SH-SY5Y (cell line): ENCODE measurements around the gene DGKQ.

ENCODE experiments used
- GATA2 ChIP-seq: IDR thresholded peaks from 2 replicates; pipeline ENCODE4 v1.6.1; 2011; ENCODE audit warnings: mild to moderate bottlenecking, low read depth, low read length
- GATA3 ChIP-seq: IDR thresholded peaks from 2 replicates; pipeline ENCODE4 v1.6.1; 2011; ENCODE audit warnings: low read depth, mild to moderate bottlenecking, low read length, moderate library complexity

The DGKQ gene

DNA sequence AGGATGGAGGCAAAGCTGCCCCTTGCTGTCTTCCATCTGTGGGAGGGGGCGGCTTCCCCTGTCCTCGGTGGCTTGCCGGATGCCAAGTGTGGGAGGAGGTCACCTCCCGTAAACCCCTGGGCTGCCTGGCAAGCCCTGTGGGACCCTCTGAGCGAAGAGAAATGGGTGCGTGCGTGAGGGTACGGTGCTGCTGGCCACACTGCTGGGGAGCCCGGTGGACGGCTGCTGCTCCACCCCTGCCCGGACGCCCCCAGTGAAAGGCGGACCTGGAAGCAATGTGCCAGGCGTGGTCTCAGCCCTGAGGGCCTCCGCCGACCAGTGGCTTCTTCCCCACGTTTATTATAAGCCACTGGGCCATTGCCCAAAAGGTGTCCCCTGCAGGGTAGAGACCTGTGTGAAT, 8.9 kb upstream of the DGKQ start:
- no peak for TF ChIP-seq GATA3
- TF ChIP-seq GATA2 = no peak

DNA sequence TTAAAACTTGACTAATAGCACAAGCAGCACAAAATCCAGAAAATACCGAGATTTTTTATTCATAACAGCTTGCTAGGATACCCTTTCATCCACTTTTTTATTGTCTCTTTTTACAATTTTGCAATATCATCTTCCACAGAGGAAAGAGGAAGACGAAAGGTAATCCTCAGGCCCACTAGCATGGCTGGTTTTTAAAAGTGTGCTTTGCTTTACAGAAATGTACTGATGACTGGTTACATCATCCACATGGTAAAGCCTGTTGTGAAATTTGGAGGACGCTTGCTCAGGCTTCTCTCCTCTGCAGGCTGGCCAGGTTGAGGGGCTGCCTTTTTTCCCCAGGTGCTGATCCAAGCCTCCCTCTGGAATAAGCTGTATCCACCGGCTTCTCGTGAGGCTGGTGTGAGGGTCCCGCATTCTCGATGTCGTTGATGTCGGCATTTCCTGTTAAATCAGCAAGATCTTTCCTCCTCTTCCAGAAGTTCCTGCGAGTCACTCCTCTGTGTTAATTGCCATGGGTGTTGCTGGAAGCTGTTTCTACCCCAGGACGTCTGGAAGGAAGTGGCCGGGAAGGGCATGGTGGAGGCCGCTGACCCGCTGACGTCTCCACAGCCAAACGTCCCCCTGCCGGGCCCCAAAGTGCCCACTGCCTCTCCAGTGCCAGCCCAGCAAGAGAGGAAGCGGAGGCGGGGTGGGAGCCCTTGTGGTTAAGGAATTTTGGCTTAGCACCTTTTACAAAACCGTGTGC, 5.8 kb upstream of the DGKQ start:
- TF ChIP-seq GATA3 (no peak), GATA2 (no peak)

DNA sequence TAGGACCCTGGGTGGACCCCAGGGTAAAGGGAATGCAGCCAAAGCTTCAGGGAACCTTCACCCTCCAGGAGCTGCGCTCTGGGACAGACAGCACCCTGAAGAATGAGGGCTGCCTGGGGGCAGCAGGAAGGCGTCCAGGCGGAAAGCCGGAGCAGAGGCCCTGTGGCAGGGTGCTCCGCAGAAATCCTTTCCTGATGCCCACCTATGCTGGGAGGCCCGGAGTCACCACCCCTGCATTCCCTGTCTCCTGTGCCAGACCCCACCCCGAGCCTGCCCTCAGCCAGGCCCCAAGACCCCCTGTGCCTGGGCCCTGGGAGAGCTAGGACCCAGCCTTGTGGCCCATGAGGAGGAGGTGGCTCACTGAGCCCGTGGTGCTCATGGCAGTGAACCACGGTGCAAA, 1.3 kb upstream of the DGKQ start:
- TF ChIP-seq GATA3 (no peak), GATA2 (no peak)

GRCh38 chr4:972651-973424, 531 bp downstream of the DGKQ start:
- TF ChIP-seq GATA2 (no peak), GATA3 (no peak)

GRCh38 chr4:971666-972500, 1.5 kb downstream of the DGKQ start:
- TF ChIP-seq GATA2 (no peak), GATA3 (no peak)

- no peak for TF ChIP-seq GATA3
- TF ChIP-seq GATA2 = no peak
Observed at GRCh38 chr4:970854-971520, 2.4 kb downstream of the DGKQ start.

DNA sequence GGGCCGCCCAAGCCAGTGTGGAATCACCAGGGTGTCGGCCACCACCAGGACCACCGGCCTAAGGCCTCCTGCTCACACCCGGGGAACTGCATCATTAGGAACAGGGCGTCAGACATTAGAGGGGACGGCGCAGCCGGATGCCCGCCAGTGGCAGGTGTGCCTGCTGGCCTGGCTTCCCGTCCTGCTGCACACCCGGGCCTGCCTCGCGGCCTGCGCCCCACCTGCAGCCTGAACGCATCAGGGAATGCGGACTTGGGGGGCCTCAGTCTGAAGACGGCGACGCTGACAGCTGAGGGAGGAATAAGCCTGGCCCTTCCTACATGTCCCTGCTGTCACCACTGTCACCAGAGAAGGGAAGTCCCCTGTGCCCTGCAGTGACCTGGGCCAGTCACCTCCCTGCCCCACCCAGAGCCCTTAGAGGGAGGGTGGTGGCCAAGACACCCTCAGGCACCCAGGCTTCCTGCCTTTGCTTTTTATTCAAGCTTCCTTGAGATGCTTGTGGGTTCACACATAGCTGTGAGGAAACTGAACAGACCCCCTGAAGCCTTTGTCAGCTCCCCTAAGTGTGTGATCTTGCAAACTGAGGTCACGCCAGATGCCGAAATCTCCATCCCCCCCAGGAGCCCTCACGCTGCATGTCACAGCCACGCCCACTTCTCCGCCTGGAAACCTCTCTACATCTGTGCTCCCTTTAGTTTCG, 3.2 kb downstream of the DGKQ start:
- no peak for TF ChIP-seq GATA2

DNA sequence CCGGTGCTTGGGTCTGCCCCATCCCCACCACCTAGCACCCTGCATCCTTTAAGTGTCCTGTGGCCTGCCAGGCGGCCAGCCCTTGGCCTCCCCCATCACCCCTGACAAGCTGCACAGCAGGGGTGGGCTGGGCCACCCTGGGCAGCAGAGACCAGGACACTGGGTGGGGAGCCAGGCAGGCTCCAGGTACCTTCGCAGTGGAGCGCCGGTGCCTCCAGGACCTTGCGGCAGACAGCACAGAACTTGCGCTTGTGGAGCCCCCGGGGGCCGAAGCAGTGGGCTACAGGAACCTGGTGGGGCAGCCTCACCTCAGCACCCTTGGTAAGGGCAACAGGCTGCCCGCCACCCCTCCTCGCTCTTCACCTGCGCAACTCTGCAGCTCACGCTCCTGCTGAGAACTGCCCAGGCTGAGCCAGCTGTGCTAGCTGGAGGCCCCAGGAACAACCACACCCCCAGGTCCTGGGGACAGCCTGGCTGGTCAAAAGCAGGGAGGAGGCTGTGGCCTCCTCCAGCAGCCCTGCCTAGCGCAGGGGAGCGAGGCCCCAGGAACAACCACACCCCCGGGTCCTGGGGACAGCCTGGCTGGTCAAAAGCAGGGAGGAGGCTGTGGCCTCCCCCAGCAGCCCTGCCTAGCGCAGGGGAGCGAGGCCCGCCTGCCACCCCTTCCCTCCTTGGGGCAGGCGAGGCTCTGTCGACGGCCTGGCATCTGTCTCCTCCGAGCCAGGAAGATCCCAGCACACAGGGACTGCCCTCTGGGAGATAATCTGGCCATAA, 4.6 kb downstream of the DGKQ start:
- TF ChIP-seq GATA2 (no peak), GATA3 (no peak)

GRCh38 chr4:968221-968620, 5.1 kb downstream of the DGKQ start:
- TF ChIP-seq GATA2 (no peak), GATA3 (no peak)

DNA sequence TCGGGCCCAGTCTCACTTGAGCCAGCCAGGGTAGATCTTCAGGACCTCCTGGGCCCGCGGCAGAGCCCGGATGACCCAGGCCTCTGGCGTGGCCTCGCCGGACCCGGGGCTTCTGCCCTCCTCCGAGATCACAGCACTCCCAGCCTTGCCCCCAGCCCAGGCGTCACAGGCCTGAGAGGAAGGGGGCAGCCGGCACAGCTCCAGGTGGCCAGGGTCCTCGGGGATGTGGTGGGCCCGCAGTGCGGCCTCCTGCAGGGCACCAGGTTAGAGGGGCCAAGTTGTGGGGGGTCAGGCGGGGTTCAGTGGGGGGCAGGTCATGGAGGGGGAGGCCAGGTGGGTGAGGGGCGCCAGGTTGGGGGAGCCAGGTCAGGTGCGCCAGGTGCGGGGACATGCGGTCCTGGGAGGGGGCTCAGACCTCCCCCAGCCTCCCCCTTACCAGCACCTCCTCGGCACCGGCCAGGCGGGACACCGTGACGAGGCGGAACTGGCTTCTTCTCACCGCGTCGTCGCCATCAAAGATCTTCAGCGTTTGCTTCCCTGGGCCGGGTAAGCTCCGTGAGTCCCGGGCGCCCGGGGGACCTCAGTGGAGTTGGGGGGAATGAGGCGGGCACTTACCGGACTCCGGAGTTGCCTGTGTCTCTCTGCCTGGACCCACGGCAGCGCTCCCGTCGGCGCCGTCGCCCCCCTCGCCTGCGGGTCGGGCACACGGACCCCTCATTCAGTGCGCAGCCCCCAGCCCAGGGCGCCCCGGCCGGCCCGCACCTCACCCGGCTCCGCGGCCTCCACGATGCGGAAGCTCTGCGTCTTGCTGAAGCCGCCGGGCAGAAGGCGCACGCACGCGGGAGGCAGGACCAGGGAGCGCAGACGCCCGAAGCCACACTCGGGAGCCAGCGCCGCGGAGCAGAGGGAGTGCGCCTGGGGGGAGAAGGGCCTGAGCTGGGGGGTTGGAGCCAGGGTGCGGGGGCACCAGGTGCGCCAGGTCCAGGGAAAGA, 6.0 kb downstream of the DGKQ start:
- TF ChIP-seq GATA3 (no peak), GATA2 (no peak)

DNA sequence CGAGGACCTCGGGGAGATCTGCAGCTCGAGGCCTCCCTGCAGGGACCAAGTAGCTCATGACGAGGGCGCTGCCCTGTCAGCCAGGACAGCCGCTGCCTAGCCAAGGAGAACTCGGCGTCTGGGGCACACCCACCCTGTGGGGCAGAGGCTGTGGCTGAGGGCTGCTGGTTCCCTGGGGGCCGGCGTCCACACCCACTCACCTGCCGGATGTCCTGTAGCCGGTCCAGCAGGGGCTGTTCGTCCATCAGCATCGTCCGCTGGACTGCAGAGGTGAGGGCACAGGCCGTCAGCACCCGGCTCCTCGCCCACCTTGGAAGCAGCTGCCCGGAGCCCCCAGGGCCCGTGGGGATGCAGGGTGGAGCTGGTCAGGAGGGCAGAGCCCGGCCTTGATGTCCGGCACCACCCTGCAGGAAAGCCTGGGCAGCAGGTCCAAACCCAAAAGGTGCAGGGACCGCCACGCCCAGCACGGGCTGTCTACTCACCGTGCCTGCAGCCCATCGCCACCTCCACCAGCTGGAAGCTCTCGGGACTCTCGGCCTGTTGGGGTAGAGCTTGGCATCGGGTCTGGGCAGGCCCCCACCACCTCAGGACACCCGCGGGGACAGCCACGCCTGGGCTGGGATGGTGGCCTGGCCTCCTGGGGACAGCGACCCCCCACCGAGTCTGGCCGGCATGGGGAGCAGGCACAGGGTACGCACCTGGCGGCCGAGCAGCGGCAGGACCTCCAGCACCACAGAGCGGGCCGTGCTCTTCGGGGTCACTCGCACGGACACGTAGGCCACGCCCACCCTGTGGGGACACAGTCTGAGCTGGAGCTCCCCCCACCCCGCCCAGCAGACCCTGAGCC, 6.9 kb downstream of the DGKQ start:
- TF ChIP-seq GATA2 = no peak
- no peak for TF ChIP-seq GATA3

- TF ChIP-seq GATA3 (no peak), GATA2 (no peak)
Observed at GRCh38 chr4:965766-966134, 7.6 kb downstream of the DGKQ start.
